K562 (cell line): ENCODE results near the gene TNK2. TPM values are rescaled to one million over a fixed set of nuclear protein-coding genes. Genes with fewer than 3 reads are reported as not detected.
A peak's percentile ranks its signal among the peaks of the same experiment; 100 is the strongest.

Source experiments
- ATAC-seq: fragments of 200-7000 bp; cut with Tn5 transposase; 3 replicates; pipeline ENCODE4 v1.9.1; 2020; ENCODE audit warnings: moderate library complexity
- BruUV-seq: library from RNA; stranded (reverse); fragments of 400-500 nt; replicated peaks from 2 replicates; lab custom pipeline; 2021; lab: Mats Ljungman, UMichigan
- CTCF ChIA-PET: fragments of 300-600 bp; formaldehyde crosslinking; extraction: SDS; loops from one replicate; lab custom pipeline; 2021; ENCODE audit warnings: low intra/inter-chr PET ratio; lab: Yijun Ruan, JAX
- POLR2A ChIA-PET: fragments of 300-600, 350-650 bp; sonication (Branson Sonifier 250); formaldehyde crosslinking; extraction: SDS; loops from one replicate; lab custom pipeline; 2021; ENCODE audit warnings: antibody characterized with exemption, inconsistent platforms; lab: Yijun Ruan, JAX
- DNase-seq, 4 experiments: peaks; one replicate each; pipeline versions ENCODE4 v3.0.0 to v3.0.0-alpha.2; 2011 to 2018; ENCODE audit warnings: low spot score in 3 of 4, mixed read lengths in 3 of 4; ENCODE audit errors: extremely low read depth in 1 of 4
- FAIRE-seq: peaks from 2 replicates; lab custom pipeline; 2011; peaks lifted over from hg19 to GRCh38; lab: Jason Lieb, UNC
- H2AFZ ChIP-seq: 2 replicates; pipeline ENCODE4 v1.6.0; 2011; ENCODE audit warnings: low read depth, low read length, control low read depth, inconsistent platforms
- H3K27ac ChIP-seq: fragments of 200-600 bp; 3 replicates; pipeline ENCODE4 v1.8.0; 2011; ENCODE audit warnings: low read depth, mild to moderate bottlenecking, control low read depth, inconsistent platforms, low read length, moderate library complexity, mixed read lengths; ENCODE audit errors: extremely low read depth
- H3K27me3 ChIP-seq, 2 experiments: fragments of 300-600 bp in 1 of 2; 2 replicates in 1 of 2; 3 replicates in 1 of 2; pipeline versions ENCODE4 v1.6.0 to v1.8.0; 2011; ENCODE audit warnings: inconsistent platforms in 2 of 2, low read length in 2 of 2, mild to moderate bottlenecking in 1 of 2, mixed read lengths in 1 of 2, moderate library complexity in 1 of 2; ENCODE audit not compliant: control insufficient read depth in 2 of 2, insufficient read depth in 2 of 2
- H3K36me3 ChIP-seq: fragments of 300-600 bp; 3 replicates; pipeline ENCODE4 v1.8.0; 2011; ENCODE audit warnings: mild to moderate bottlenecking, low read length, inconsistent platforms; ENCODE audit not compliant: control insufficient read depth, insufficient read depth
- H3K4me1 ChIP-seq, 2 experiments: fragments of 200-600 bp in 1 of 2; replicated peaks in 1 of 2; 2 replicates in 1 of 2; 3 replicates in 1 of 2; pipeline versions ENCODE4 v1.5.1 to v1.8.0; 2011; ENCODE audit warnings: inconsistent platforms in 2 of 2, low read length in 2 of 2, mild to moderate bottlenecking in 1 of 2, mixed read lengths in 1 of 2, moderate library complexity in 1 of 2; ENCODE audit not compliant: control insufficient read depth in 2 of 2, insufficient read depth in 2 of 2
- H3K4me2 ChIP-seq: 2 replicates; pipeline ENCODE4 v1.6.1; 2011; ENCODE audit warnings: low read length, control low read depth, inconsistent platforms, mixed read lengths; ENCODE audit not compliant: insufficient read depth
- H3K4me3 ChIP-seq: fragments of 200-600 bp; sonication (generic), shearing (Covaris generic); 2 replicates; pipeline ENCODE4 v1.5.1; 2016; ENCODE audit warnings: control low read depth, inconsistent platforms
- H3K79me2 ChIP-seq: fragments of 200-600 bp; 3 replicates; pipeline ENCODE4 v1.8.0; 2011; ENCODE audit warnings: low read length, inconsistent platforms; ENCODE audit not compliant: control insufficient read depth, insufficient read depth
- H3K9ac ChIP-seq, 2 experiments: 2 replicates each; pipeline versions ENCODE4 v1.6.0 to v1.6.1; 2011; ENCODE audit warnings: low read depth in 2 of 2, low read length in 2 of 2, control low read depth in 1 of 2, inconsistent platforms in 1 of 2, mild to moderate bottlenecking in 1 of 2, mixed read lengths in 1 of 2; ENCODE audit not compliant: insufficient read depth in 1 of 2
- H3K9me1 ChIP-seq: one replicate; pipeline ENCODE4 v1.6.0; 2011; ENCODE audit warnings: inconsistent platforms, mild to moderate bottlenecking, low read length, moderate library complexity; ENCODE audit not compliant: control insufficient read depth, insufficient read depth
- H3K9me3 ChIP-seq: replicated peaks from 2 replicates; pipeline ENCODE4 v1.5.1; 2011; ENCODE audit warnings: low read depth, low read length, inconsistent platforms; ENCODE audit not compliant: control insufficient read depth, insufficient read depth
- H4K20me1 ChIP-seq: replicated peaks from 2 replicates; pipeline ENCODE4 v1.6.1; 2011; ENCODE audit warnings: low read length, inconsistent platforms, mixed read lengths; ENCODE audit not compliant: control insufficient read depth, insufficient read depth
- ARID3A ChIP-seq: IDR thresholded peaks from 2 replicates; pipeline ENCODE4 v1.6.1; 2012; ENCODE audit warnings: low read depth, low read length, improper control_type of control experiment, borderline replicate concordance
- EP400 ChIP-seq: fragments of 450-650 bp; IDR thresholded peaks from 2 replicates; pipeline ENCODE4 v1.6.1; 2017; ENCODE audit warnings: antibody characterized with exemption, mild to moderate bottlenecking, moderate library complexity
- KLF10 ChIP-seq: fragments of 250-450 bp; sonication (Bioruptor Pico); IDR thresholded peaks from 2 replicates; pipeline ENCODE4 v1.6.1; 2021; ENCODE audit warnings: matching md5 sums
- PTTG1 ChIP-seq: fragments of 450-650 bp; IDR thresholded peaks from 2 replicates; pipeline ENCODE4 v1.6.1; 2016; ENCODE audit warnings: low read depth, mild to moderate bottlenecking, missing genetic modification characterization, missing compliant biosample characterization
- whole genome bisulfite sequencing: fragments of 100-300 bp; shearing (Covaris generic); methylation state at CpG from one replicate; pipeline ENCODE4 v1.1.6; 2016; ENCODE audit warnings: low coverage, mixed read lengths; ENCODE audit not compliant: insufficient coverage; ENCODE audit errors: missing lambda C conversion rate; 5-methylcytosine and 5-hydroxymethylcytosine counted together
- in situ Hi-C: fragments of 300-500 bp; cut with MboI; formaldehyde crosslinking; loops from 4 replicates; pipeline ENCODE4 v1.15.0; 2018; ENCODE audit warnings: inconsistent platforms, mixed read lengths
- intact Hi-C: fragments of 100-400 bp; cut with micrococcal nuclease; formaldehyde crosslinking; loops from 2 replicates; pipeline ENCODE4 v1.14.2; 2022
- polyA plus RNA-seq, 8 experiments: library from polyadenylated mRNA; depleted of rRNA in 4 of 8; stranded (reverse) in 5 of 8; unstranded in 3 of 8; fragments of >200 nt; fragmentation: Nextera tagmentation in 2 of 8; fragmentation: Illumina TruSeq in 1 of 8; extraction: Ambion mirVana in 2 of 8; extraction: Trizol in 1 of 8; gene quantifications; 2 replicates each; pipeline versions ENCODE4 v1.2.1 to v1.2.3, GENCODE V29; 2011 to 2014; ENCODE audit warnings: inconsistent platforms in 1 of 8, missing spikeins in 1 of 8
- total RNA-seq, 7 experiments: library from RNA; depleted of rRNA in 6 of 7; stranded (reverse); fragments of >200 nt in 6 of 7; fragmentation: Illumina TruSeq in 2 of 7; extraction: Trizol in 2 of 7; gene quantifications; 2 replicates each; pipeline versions ENCODE4 v1.2.1 to v1.2.3, GENCODE V29; 2011 to 2021; ENCODE audit warnings: low replicate concordance in 1 of 7
- TF ChIP-seq, protein P1 (sequence below): fragments of 200-800 bp; sonication (Bioruptor generic); IDR thresholded peaks from 2 replicates; pipeline ENCODE4 v1.6.1; 2016; ENCODE audit warnings: missing genetic modification characterization, missing compliant biosample characterization
- TF ChIP-seq, protein P2 (sequence below): fragments of 250-450 bp; sonication (Bioruptor Pico); IDR thresholded peaks from 2 replicates; pipeline ENCODE4 v1.8.0; 2022; ENCODE audit warnings: moderate library complexity, mild to moderate bottlenecking, inconsistent platforms

TNK2 gene
- total and polyA plus RNA-seq, 9 of the 15 experiments (the other 6 are each of a cell fraction or from before 2014, with no cell fraction given): 0.03 to 33.8 (median 6.5) TPM

DNA sequence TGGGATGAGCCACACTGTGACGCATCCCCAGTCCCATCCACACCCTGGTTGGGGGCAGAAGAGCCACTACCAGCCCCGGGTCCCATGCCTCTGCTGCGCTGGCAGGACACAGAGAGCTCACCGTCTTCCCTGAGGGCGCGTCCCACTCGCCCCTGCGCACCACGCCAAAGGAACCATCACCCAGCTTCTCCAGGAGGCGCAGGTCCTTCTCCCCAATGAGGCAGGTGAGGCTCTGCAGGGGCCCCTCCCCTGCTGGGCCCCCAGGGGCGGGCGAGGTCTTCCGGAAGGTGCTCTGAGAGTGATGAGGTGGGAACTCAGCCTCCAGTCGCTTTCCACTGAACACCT is 23.7 kb downstream of the TNK2 start:
- in situ Hi-C loops: loop anchor here (25.0 kb wide), 1 partner anchor 628 kb away; the partner anchor contains the start of genes RNF168 and SMCO1
- intact Hi-C loops: no loop called here
- Histone ChIP-seq H3K9ac (peak overlapping the region in 1 of 2 experiments; percentile 65; a peak in 2 of 4 replicates), H3K27me3 (no peaks in the 10 kb centered on the region), H3K4me2 (no peak overlapping the region), H3K27ac (no peak overlapping the region), H2AFZ (no peak overlapping the region), H3K4me1 (peaks cover 17 to 53% of the 10 kb centered on the region in 2 experiments; a peak in 4 of 5 replicates)
- no peak for ATAC-seq
- no peak for FAIRE-seq
- TF ChIP-seq PTTG1 (no peak), ARID3A (no peak)
- TF ChIP-seq, all 486 proteins: peak for 0
- H3K9me1 ChIP-seq: peaks cover 4% of the 10 kb centered on the region
- no peak for DNase-seq
- ChIA-PET CTCF (no interaction called here), POLR2A (no interaction called here)
- no peak overlapping the region for H3K4me3 ChIP-seq
- 91% methylated on average over 11 of the region's 14 CpGs for WGBS
- no peaks in the 10 kb centered on the region for H4K20me1 ChIP-seq
- H3K79me2 ChIP-seq: no peaks in the 10 kb centered on the region
- H3K36me3 ChIP-seq: peaks cover 7% of the 10 kb centered on the region; the same call in 1 of the 3 replicates
- H3K9me3 ChIP-seq: peaks cover 1% of the 10 kb centered on the region; the same call in 1 of the 2 replicates
- BruUV-seq: no TSS peak

- no TSS peak for BruUV-seq
- TF ChIP-seq, protein P1, sequence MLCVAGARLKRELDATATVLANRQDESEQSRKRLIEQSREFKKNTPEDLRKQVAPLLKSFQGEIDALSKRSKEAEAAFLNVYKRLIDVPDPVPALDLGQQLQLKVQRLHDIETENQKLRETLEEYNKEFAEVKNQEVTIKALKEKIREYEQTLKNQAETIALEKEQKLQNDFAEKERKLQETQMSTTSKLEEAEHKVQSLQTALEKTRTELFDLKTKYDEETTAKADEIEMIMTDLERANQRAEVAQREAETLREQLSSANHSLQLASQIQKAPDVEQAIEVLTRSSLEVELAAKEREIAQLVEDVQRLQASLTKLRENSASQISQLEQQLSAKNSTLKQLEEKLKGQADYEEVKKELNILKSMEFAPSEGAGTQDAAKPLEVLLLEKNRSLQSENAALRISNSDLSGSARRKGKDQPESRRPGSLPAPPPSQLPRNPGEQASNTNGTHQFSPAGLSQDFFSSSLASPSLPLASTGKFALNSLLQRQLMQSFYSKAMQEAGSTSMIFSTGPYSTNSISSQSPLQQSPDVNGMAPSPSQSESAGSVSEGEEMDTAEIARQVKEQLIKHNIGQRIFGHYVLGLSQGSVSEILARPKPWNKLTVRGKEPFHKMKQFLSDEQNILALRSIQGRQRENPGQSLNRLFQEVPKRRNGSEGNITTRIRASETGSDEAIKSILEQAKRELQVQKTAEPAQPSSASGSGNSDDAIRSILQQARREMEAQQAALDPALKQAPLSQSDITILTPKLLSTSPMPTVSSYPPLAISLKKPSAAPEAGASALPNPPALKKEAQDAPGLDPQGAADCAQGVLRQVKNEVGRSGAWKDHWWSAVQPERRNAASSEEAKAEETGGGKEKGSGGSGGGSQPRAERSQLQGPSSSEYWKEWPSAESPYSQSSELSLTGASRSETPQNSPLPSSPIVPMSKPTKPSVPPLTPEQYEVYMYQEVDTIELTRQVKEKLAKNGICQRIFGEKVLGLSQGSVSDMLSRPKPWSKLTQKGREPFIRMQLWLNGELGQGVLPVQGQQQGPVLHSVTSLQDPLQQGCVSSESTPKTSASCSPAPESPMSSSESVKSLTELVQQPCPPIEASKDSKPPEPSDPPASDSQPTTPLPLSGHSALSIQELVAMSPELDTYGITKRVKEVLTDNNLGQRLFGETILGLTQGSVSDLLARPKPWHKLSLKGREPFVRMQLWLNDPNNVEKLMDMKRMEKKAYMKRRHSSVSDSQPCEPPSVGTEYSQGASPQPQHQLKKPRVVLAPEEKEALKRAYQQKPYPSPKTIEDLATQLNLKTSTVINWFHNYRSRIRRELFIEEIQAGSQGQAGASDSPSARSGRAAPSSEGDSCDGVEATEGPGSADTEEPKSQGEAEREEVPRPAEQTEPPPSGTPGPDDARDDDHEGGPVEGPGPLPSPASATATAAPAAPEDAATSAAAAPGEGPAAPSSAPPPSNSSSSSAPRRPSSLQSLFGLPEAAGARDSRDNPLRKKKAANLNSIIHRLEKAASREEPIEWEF: no peak
- no peak for TF ChIP-seq KLF10 (CRISPR knock-in tag)
- TF ChIP-seq, protein P2, sequence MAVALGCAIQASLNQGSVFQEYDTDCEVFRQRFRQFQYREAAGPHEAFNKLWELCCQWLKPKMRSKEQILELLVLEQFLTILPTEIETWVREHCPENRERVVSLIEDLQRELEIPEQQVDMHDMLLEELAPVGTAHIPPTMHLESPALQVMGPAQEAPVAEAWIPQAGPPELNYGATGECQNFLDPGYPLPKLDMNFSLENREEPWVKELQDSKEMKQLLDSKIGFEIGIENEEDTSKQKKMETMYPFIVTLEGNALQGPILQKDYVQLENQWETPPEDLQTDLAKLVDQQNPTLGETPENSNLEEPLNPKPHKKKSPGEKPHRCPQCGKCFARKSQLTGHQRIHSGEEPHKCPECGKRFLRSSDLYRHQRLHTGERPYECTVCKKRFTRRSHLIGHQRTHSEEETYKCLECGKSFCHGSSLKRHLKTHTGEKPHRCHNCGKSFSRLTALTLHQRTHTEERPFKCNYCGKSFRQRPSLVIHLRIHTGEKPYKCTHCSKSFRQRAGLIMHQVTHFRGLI (CRISPR knock-in tag): no peak
- TF ChIP-seq EP400: no peak
These were observed 24.6 kb downstream of the TNK2 start for GRCh38 chr3:195883801-195884200.

More at GRCh38 chr3:195883801-195884200, 24.6 kb downstream of the TNK2 start:
- no peak for DNase-seq
- H3K4me1 ChIP-seq: peaks cover 14 to 51% of the 10 kb centered on the region in 2 experiments; a peak in 4 of 5 replicates
- no peak overlapping the region for H3K4me3 ChIP-seq
- WGBS: 78% methylated on average over 10 of the region's 12 CpGs
- H3K27ac ChIP-seq: no peak overlapping the region
- in situ Hi-C loops: loop anchor here (25.0 kb wide), 1 partner anchor 628 kb away; the partner anchor contains the start of genes RNF168 and SMCO1
- no peak overlapping the region for H3K4me2 ChIP-seq
- H3K79me2 ChIP-seq: no peaks in the 10 kb centered on the region
- no peak for ATAC-seq
- intact Hi-C loops: no loop called here
- FAIRE-seq: no peak
- H3K9ac ChIP-seq: no peak overlapping the region
- H3K9me3 ChIP-seq: peaks cover 1% of the 10 kb centered on the region; the same call in 1 of the 2 replicates
- peaks cover 4% of the 10 kb centered on the region for H3K9me1 ChIP-seq
- ChIA-PET POLR2A (interaction anchor here (1.1 kb wide), 1 partner anchor 11 kb away, joined by 3 read pairs; no protein-coding TSS in a partner anchor), CTCF (no interaction called here)
- H2AFZ ChIP-seq: no peak overlapping the region
- H3K36me3 ChIP-seq: peaks cover 9% of the 10 kb centered on the region; the same call in 2 of the 3 replicates
- H4K20me1 ChIP-seq: no peaks in the 10 kb centered on the region
- no peaks in the 10 kb centered on the region for H3K27me3 ChIP-seq
